NCI-H1930 (cell line): ENCODE data around the gene AP1M2.
"Not testable (repeated sequence)": the region's sequence is repeated elsewhere in the genome, so short reads cannot be mapped to it uniquely, and the experiment has no call there.

Experiments
- DNase-seq, 2 experiments: peaks; one replicate each; lab custom pipeline; 2025; lab: John Stamatoyannopoulos, UW

Gene AP1M2

GRCh38 chr19:10565028-10565566 lies 22.0 kb downstream of the AP1M2 start:
- no peak for DNase-seq

- DNase-seq: no peak
These were observed 24.5 kb downstream of the AP1M2 start for GRCh38 chr19:10562609-10563008.

DNA sequence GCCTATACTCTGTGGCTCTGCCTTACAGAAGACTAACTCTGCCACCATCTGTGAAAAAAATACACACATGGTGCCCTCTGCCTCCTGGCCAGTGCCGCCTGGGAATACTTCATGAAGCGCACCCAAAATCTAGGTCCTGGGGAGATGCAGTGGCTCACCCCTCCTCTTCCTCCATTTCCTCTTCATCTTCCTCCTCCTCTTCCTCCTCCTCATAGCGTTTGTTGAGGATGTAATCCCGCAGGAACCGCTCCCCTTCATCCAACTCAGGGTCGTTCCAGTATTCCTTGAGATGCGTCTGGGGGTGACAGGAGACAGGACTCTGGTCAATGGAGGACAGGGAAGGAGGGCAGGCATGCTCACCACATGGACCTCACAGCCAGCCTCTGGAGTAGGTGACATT lies 27.0 kb downstream of the AP1M2 start:
- DNase-seq: no peak

DNA sequence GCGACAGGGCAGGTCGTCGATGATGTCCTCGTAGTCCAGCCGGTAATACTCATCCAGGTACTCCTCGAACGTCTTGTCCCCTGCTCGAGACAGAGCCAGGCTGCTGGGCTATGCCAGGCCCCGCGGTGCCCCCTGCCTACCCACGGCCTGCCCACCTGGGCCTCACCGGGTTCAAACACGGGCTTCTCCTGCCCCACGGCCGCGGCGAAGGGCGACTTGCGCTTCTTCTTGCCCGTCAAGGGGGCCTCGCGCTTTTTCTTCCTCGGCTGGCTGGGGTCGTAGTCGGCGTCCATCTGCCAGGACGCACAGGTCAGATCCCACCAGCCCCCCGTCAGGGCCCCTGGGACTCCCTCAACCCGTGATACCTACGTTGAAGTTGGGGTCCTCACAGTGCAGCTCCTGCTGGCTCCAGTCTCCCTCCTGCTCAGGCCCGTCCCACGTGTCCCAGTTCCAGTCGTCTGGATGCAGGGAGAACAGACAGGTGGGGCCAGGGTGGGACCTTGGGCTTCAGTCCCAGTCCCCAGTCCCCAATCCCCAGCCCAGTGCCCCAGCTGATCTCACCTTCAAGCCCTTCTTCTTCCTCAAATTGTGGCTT lies 29.4 kb downstream of the AP1M2 start:
- no peak for DNase-seq

- DNase-seq: no peak
These were observed 31.5 kb downstream of the AP1M2 start for GRCh38 chr19:10555610-10555973.

- no peak for DNase-seq
These were observed 32.1 kb downstream of the AP1M2 start for GRCh38 chr19:10554760-10555609.

GRCh38 chr19:10553943-10554381 lies 33.1 kb downstream of the AP1M2 start:
- no peak for DNase-seq

GRCh38 chr19:10553087-10553667 lies 33.9 kb downstream of the AP1M2 start:
- DNase-seq: no peak

DNA sequence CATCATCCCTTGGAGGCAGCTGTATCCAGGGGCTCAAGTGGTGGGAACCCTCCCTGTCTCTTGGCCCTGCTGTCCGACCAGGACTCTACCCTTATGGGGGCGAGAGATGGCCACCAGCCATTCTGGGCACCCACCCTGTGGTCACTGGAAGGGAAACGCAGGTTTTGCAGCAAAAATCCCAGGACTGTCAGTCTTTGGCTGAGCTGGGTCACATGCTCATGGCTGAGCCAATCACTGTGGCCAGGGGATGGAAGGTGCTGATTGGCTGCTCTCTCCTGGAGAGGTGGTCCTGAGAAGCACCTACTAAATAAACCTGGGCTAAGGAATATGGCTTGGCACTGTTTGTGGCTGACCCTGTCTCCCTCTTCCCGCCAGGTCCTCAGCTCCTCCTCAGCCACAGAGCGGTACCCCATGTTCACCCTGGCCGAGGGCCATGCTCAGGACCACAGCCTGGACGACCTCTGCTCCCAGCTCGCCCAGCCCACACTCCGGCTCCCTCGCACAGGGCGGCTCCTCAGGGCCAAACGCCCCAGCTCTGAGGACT lies 34.5 kb downstream of the AP1M2 start:
- no peak for DNase-seq

DNA sequence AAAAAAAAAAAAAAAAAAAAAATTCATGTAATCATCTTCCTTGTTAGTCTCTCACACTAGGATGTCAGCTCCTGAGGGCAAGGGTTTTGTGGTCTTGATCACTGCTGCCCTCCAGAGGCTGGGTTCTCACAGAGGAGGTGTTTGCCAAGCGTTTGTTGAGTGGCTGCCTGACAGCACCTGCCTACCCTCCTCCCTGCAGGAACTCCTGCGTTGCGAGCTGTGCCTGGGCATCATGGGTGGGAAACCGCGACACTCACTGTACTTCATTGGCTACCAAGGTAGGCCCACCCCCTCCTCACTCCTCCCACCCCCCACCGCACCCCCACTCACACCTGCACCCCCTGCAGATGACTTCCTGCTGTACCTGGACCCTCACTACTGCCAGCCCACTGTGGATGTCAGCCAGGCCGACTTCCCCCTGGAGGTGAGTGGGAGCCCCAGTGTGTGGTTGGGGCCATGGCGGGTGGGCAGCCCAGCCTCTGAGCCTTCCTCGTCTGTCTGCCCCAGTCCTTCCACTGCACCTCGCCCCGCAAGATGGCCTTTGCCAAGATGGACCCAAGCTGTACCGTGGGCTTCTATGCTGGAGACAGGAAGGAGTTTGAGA lies 35.3 kb downstream of the AP1M2 start:
- no peak for DNase-seq

DNA sequence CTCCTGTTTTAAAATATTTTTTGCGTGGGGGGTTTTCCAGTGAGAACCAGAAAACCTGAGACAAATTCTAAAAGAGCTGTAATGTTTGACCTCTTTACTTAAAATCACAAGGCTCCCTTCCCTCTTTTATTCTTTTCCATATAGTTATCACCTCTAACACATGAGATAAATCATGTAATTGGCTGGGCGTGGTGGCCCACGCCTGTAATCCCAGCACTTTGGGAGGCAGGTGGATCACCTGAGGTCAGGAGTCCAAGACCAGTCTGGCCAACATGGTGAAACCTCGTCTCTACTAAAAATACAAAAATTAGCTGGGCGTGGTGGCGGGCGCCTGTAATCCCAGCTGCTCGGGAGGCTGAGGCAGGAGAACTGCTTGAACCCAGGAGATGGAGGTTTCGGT lies 36.1 kb downstream of the AP1M2 start:
- not testable (repeated sequence) for DNase-seq

- no peak for DNase-seq
These were observed 36.8 kb downstream of the AP1M2 start for GRCh38 chr19:10550336-10550735.

GRCh38 chr19:10549733-10550132 lies 37.4 kb downstream of the AP1M2 start:
- DNase-seq: no peak

DNA sequence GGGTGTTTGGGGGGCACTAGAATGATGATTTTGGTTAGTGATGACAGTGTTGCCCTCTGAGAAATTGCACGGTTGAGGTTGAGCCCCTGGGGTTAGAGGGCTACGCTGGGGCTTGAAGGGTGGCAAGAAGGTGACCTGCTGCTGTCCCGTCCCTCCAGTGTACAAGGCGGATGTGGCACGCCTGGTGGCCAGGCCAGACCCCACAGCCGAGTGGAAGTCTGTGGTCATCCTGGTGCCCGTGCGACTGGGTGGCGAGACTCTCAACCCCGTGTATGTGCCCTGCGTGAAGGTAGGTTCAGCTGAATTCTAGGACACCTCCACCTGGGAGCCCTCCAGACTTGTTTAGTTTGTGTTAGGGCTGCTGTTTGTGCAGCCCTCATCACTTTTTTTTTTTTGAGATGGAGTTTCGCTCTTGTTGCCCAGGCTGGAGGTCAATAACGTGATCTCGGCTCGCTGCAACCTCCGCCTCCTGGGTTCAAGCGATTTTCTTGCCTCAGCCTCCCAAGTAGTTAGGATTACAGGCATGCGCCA lies 38.3 kb downstream of the AP1M2 start:
- DNase-seq: no peak

GRCh38 chr19:10546817-10547216 lies 40.3 kb downstream of the AP1M2 start:
- no peak for DNase-seq

DNA sequence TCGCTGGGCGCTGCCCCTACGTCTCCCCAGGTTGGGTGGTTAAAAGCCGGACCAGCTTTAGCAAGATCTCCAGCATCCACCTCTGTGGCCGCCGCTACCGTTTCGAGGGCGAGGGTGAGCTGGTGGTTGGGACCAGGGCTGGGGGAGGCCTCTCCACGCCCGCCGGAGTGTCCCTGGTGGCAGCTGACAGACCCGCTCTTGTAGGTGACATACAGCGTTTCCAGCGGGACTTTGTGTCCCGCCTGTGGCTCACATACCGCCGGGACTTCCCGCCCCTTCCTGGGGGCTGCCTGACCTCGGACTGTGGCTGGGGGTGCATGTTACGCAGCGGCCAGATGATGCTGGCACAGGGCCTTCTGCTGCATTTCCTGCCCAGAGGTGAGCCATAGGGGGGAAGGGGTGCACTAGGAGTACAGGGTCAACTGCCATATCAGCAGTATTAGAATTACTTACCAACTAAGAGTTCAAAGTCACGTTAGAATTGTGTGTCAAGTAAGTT lies 42.3 kb downstream of the AP1M2 start:
- no peak for DNase-seq

- no peak for DNase-seq
These were observed 42.8 kb downstream of the AP1M2 start for GRCh38 chr19:10544242-10544752.

- peak; percentile 50 to 61 for DNase-seq
These were observed 43.5 kb downstream of the AP1M2 start, which contains the start of gene ATG4D for GRCh38 chr19:10543420-10544241. Gene ATG4D (plus strand): TSS chr19:10543904. CDS start chr19:10544091, 187 bp downstream.

GRCh38 chr19:10543059-10543419 lies 44.1 kb downstream of the AP1M2 start:
- no peak for DNase-seq

DNA sequence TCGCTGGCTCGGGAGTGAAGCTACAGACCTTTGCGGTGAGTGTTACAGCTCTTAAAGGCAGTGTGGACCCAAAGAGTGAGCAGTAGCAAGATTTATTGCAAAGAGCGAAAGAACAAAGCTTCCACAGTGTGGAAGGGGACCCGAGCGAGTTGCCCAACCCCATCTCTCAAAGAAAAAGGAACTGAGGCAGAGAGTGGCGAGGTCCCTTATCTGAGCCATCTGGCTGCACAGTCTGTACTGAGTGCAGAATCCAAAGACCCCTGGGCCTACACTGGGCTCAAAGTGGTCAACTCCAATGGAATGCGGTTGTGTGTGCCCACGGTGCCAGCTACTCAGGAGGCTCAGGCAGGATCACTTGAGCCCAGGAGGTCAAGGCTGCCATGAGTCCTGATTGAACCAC lies 48.1 kb downstream of the AP1M2 start:
- not testable (repeated sequence) for DNase-seq
